Measurements from ENCODE around the gene ZNF839.

Gene ZNF839

GRCh38 chr14:102390064-102390855 lies 70.7 kb downstream of the ZNF839 start:
- H3K36me3 ChIP-seq = peaks cover 38% of the 10 kb centered on the region

More at GRCh38 chr14:102390064-102390855, 70.7 kb downstream of the ZNF839 start:
- H3K27me3 ChIP-seq = no peaks in the 10 kb centered on the region
- TF ChIP-seq CTCF (IDR thresholded peaks at IDR 0.05) = no peak
- peaks cover 65 to 70% of the 10 kb centered on the region in 2 experiments for H3K4me1 ChIP-seq (ENCODE audit: control insufficient read depth in 1 of 2, insufficient read depth in 1 of 2, low read depth in 1 of 2, low read length in 1 of 2)
- H3K9me3 ChIP-seq = no peaks in the 10 kb centered on the region
- H3K4me3 ChIP-seq (ENCODE audit: low read depth in 1 of 2, low read length in 1 of 2) = peak overlapping the region; percentile 44 to 47
- peak overlapping the region; percentile 93 for H3K27ac ChIP-seq
